Mesendoderm (in vitro differentiated cells): ENCODE data around the gene IKBKE.

ENCODE experiments used
- DNase-seq: peaks from one replicate; pipeline ENCODE4 v3.0.0; 2013
- H2AK5ac ChIP-seq: 2 replicates; pipeline ENCODE4 v1.6.1; 2013; ENCODE audit warnings: low read length, inconsistent platforms
- H2BK120ac ChIP-seq: 2 replicates; pipeline ENCODE4 v1.6.1; 2013; ENCODE audit warnings: low read depth, mild to moderate bottlenecking, low read length, moderate library complexity, mixed read lengths
- H2BK15ac ChIP-seq: replicated peaks from 2 replicates; pipeline ENCODE4 v1.6.1; 2013; ENCODE audit warnings: low read depth, mild to moderate bottlenecking, moderate library complexity
- H2BK5ac ChIP-seq: 2 replicates; pipeline ENCODE4 v1.6.1; 2013; ENCODE audit warnings: low read length, inconsistent platforms
- H3K18ac ChIP-seq: 2 replicates; pipeline ENCODE4 v1.6.1; 2013; ENCODE audit warnings: mild to moderate bottlenecking, low read length, mixed read lengths
- H3K23ac ChIP-seq: one replicate; pipeline ENCODE4 v1.6.1; 2013; ENCODE audit warnings: low read length
- H3K27ac ChIP-seq: 2 replicates; pipeline ENCODE4 v1.5.1; 2013; ENCODE audit warnings: low read depth, mild to moderate bottlenecking, inconsistent platforms, low read length, moderate library complexity
- H3K27me3 ChIP-seq: 2 replicates; pipeline ENCODE4 v1.6.1; 2013; ENCODE audit warnings: low read length, control low read depth, mild to moderate bottlenecking, inconsistent platforms; ENCODE audit not compliant: insufficient read depth, poor library complexity
- H3K36me3 ChIP-seq: 2 replicates; pipeline ENCODE4 v1.6.1; 2013; ENCODE audit warnings: low read length, inconsistent platforms; ENCODE audit not compliant: control insufficient read depth, insufficient read depth
- H3K4ac ChIP-seq: one replicate; pipeline ENCODE4 v1.6.1; 2013; ENCODE audit warnings: low read depth, mild to moderate bottlenecking, low read length, moderate library complexity
- H3K4me1 ChIP-seq: 2 replicates; pipeline ENCODE4 v1.6.1; 2013; ENCODE audit warnings: low read depth, low read length, inconsistent platforms; ENCODE audit not compliant: control insufficient read depth
- H3K4me2 ChIP-seq: 2 replicates; pipeline ENCODE4 v1.6.1; 2013; ENCODE audit warnings: low read length
- H3K4me3 ChIP-seq: 2 replicates; pipeline ENCODE4 v1.5.1; 2013; ENCODE audit warnings: mild to moderate bottlenecking, low read length
- H3K56ac ChIP-seq: one replicate; pipeline ENCODE4 v1.6.1; 2013; ENCODE audit warnings: low read length
- H3K79me1 ChIP-seq: 2 replicates; pipeline ENCODE4 v1.6.1; 2013; ENCODE audit warnings: low read length, inconsistent platforms
- H3K79me2 ChIP-seq: 2 replicates; pipeline ENCODE4 v1.6.1; 2013; ENCODE audit warnings: mild to moderate bottlenecking, low read length; ENCODE audit not compliant: control insufficient read depth, insufficient read depth
- H3K9ac ChIP-seq: 2 replicates; pipeline ENCODE4 v1.6.1; 2013; ENCODE audit warnings: low read length, inconsistent platforms
- H4K5ac ChIP-seq: one replicate; pipeline ENCODE4 v1.6.1; 2013; ENCODE audit warnings: low read length
- H4K8ac ChIP-seq: one replicate; pipeline ENCODE4 v1.6.1; 2013; ENCODE audit warnings: low read depth, mild to moderate bottlenecking, control low read depth, low read length, moderate library complexity
- WGBS: extraction: QIAGEN DNeasy Blood & Tissue Kit; methylation state at CpG from one replicate; pipeline ENCODE4 v1.1.7; 2013; ENCODE audit warnings: low lambda C conversion rate, missing lambda C conversion rate; ENCODE audit not compliant: insufficient coverage; ENCODE audit errors: extremely low coverage; 5-methylcytosine and 5-hydroxymethylcytosine counted together

IKBKE gene

DNA sequence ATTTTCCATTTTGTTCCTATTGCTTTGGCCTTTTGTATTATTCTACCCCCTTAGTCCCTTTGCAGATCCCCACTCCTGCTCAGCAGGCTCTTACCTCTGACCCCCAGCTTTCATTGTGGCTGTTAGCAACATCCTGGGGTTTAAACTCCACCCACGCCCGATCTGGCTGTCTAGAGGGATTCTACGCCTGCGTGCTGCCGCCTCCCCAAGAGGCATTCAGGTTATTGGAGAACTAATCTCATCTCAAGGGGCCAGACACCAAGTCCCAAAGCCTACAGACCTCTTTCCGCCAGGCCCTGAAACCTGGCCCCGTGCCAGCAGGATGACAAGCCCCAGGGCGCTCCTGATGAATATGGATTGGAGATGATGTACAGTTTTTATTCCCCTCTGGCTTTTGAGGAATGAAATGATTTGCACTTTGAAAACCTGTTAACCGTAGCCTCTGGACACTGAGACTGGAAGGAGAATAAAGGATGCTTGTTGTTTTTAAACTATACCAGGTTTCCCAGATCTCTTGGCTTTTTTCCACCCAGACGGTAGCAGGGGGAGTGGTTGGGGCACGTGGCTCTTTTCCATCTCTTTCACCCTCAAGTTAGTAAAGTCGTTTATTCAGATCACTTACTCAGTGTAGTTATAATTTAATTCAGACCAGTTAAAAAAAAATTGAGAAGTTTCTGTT is 14.5 kb upstream of the IKBKE start:
- Histone ChIP-seq H2BK15ac (no peak overlapping the region), H3K27me3 (no peaks in the 10 kb centered on the region), H3K9ac (no peak overlapping the region), H3K4me1 (no peaks in the 10 kb centered on the region), H3K4ac (no peak overlapping the region), H3K23ac (no peak overlapping the region), H2BK120ac (no peak overlapping the region), H2AK5ac (no peak overlapping the region), H3K18ac (no peak overlapping the region), H4K5ac (no peak overlapping the region), H3K4me2 (no peak overlapping the region), H3K79me2 (no peaks in the 10 kb centered on the region), H3K27ac (no peak overlapping the region), H4K8ac (no peak overlapping the region), H3K36me3 (no peaks in the 10 kb centered on the region), H3K56ac (no peak overlapping the region), H2BK5ac (no peak overlapping the region), H3K79me1 (no peaks in the 10 kb centered on the region), H3K4me3 (no peak overlapping the region)
- WGBS, result no CpG with 5 or more reads among the region's 12 CpGs
- DNase-seq, result no peak

DNA sequence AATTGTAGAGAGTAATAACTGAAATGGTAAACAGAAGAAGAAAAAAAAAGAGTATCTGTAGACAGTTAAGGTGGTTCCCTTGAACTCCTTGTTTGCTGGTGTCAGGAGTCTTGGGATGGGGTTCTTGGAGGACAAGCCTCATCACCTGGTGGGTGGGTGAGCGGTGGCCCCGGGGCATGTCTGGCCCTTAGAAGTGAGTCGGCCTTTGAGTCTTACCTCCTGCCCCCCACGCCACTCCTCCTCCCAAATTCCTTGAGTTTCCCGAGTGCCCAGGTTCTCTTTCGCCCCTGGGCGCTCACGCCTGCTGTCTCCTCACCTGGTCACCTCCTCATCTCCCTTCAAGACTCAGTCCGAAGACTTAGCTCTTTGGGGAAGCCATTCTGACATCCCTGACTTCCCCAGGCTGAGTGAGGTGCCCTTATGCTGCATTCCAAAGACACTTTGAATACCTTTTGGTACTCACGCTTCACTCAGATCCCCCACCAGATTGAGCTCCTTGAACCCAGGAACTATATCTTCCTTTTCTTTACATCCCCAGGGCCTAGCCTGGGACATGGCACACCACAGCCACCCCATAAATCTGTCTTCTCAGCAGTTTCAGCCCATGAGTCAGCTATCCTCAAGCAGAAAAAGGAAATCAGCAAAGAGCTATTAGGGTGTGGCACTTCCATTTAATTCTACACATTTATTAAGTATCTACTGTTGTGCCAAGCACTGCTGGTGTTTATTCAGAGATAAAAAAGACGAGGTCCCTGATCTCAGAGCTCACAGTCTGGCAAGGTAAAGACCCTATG is 13.5 kb upstream of the IKBKE start:
- no peaks in the 10 kb centered on the region for H3K4me1 ChIP-seq
- no peak overlapping the region for H3K4me3 ChIP-seq
- no peak overlapping the region for H2BK120ac ChIP-seq
- H3K56ac ChIP-seq, result no peak overlapping the region
- H3K23ac ChIP-seq, result no peak overlapping the region
- no CpG with 5 or more reads among the region's 11 CpGs for WGBS
- no peak overlapping the region for H3K9ac ChIP-seq
- no peak overlapping the region for H2BK15ac ChIP-seq
- H2BK5ac ChIP-seq, result no peak overlapping the region
- H3K36me3 ChIP-seq, result no peaks in the 10 kb centered on the region
- H4K5ac ChIP-seq, result no peak overlapping the region
- no peaks in the 10 kb centered on the region for H3K27me3 ChIP-seq
- peak; percentile 42 for DNase-seq
- H3K27ac ChIP-seq, result no peak overlapping the region
- H3K4me2 ChIP-seq, result no peak overlapping the region
- no peak overlapping the region for H4K8ac ChIP-seq
- H3K79me2 ChIP-seq, result no peaks in the 10 kb centered on the region
- H3K4ac ChIP-seq, result no peak overlapping the region
- no peak overlapping the region for H2AK5ac ChIP-seq
- no peak overlapping the region for H3K18ac ChIP-seq
- H3K79me1 ChIP-seq, result no peaks in the 10 kb centered on the region

DNA sequence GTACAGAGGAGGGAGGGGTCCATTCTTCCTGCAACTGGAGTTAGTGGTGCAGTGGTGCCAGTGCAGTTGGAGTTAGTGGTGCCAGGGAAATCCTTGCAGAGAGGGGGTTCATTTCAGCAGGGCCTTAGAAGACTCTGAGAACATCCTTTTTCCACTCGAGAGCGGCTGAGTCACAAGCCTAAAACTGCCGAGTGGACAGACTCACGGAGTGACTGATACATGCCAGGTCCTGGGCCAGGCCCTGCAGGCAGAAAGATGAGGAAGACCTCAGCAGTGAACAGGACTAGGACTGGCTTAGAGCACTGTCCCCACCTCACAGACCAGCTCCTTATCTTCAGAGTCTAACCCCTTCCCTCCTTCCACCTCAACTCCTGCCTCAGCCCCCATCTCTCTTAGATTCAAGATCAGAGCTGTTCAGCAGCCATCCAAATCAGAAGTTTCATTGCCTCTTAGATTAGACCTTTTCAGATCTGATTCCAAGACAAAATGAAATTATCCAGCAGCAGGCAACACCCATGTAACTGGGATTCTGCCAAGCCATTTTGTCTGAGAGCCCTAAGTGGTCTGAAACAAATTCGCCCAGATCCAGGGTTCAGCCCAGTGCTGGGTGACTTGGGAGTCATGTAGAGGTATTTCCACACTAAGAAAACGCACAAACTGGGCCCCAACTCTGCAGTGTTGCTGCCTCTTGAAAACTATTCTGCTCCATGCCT is 12.7 kb upstream of the IKBKE start:
- H3K36me3 ChIP-seq, result no peaks in the 10 kb centered on the region
- H3K27ac ChIP-seq, result no peak overlapping the region
- H2BK120ac ChIP-seq, result no peak overlapping the region
- no peak for DNase-seq
- H3K79me2 ChIP-seq, result no peaks in the 10 kb centered on the region
- H3K4me1 ChIP-seq, result no peaks in the 10 kb centered on the region
- no peaks in the 10 kb centered on the region for H3K79me1 ChIP-seq
- H3K18ac ChIP-seq, result no peak overlapping the region
- no peak overlapping the region for H3K9ac ChIP-seq
- H3K27me3 ChIP-seq, result no peaks in the 10 kb centered on the region
- H3K4me3 ChIP-seq, result no peak overlapping the region
- H2AK5ac ChIP-seq, result no peak overlapping the region
- no peak overlapping the region for H3K56ac ChIP-seq
- no peak overlapping the region for H4K5ac ChIP-seq
- H2BK15ac ChIP-seq, result no peak overlapping the region
- no peak overlapping the region for H3K23ac ChIP-seq
- no peak overlapping the region for H4K8ac ChIP-seq
- no peak overlapping the region for H2BK5ac ChIP-seq
- no peak overlapping the region for H3K4me2 ChIP-seq
- no CpG with 5 or more reads among the region's 6 CpGs for WGBS
- no peak overlapping the region for H3K4ac ChIP-seq

DNA sequence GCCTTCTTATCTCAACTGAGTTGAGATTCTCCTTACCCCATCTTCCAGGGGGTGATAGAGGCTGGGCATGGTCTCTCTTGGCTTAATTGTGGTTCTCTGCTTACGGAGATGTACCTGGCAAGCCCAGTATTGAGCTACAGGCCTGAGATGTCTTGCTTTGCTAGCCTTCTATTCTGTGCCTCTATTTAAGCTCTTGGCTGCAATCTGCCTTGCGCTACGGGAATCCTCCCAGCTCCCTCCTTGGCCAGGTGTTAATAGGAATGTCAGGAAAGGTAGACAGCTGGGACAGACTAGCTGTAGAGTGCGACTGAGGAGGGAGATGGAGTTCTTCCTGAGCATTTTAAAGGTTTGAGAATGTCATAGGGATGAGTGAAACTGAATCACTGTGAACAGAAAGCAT is 10.6 kb upstream of the IKBKE start:
- no CpG with 5 or more reads among the region's 4 CpGs for WGBS
- no peak overlapping the region for H4K8ac ChIP-seq
- no peaks in the 10 kb centered on the region for H3K36me3 ChIP-seq

DNA sequence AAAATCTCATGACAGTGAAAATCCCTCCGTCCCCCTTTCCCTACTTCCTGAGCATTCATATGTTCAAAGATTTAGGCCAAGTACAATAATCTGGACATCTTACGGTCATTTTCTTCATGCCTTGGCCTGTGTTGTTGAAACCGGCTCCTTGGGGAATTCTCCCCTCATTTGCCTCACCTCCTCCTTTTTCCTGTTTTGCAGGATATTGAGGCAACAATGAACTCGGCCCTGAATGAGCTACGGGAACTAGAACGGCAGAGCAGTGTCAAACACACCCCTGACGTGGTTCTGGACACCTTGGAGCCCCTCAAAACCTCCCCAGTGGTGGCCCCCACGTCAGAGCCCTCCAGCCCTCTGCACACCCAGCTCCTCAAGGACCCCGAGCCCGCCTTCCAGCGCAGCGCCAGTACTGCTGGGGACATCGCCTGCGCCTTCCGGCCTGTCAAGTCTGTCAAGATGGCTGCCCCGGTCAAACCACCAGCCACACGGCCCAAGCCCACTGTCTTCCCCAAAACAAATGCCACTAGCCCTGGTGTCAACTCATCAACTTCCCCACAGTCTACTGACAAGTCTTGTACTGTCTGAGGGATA is 9.3 kb upstream of the IKBKE start:
- no peak overlapping the region for H3K56ac ChIP-seq
- no peaks in the 10 kb centered on the region for H3K79me1 ChIP-seq
- no peaks in the 10 kb centered on the region for H3K79me2 ChIP-seq
- H4K8ac ChIP-seq, result no peak overlapping the region
- H3K4me2 ChIP-seq, result no peak overlapping the region
- no peak overlapping the region for H4K5ac ChIP-seq
- H2BK5ac ChIP-seq, result no peak overlapping the region
- no peak for DNase-seq
- no peak overlapping the region for H2AK5ac ChIP-seq
- no peaks in the 10 kb centered on the region for H3K27me3 ChIP-seq
- H3K9ac ChIP-seq, result no peak overlapping the region
- H3K4me3 ChIP-seq, result no peak overlapping the region
- no peak overlapping the region for H3K23ac ChIP-seq
- no peak overlapping the region for H2BK15ac ChIP-seq
- H3K36me3 ChIP-seq, result no peaks in the 10 kb centered on the region
- no CpG with 5 or more reads among the region's 17 CpGs for WGBS
- no peak overlapping the region for H3K18ac ChIP-seq
- no peak overlapping the region for H2BK120ac ChIP-seq
- H3K4me1 ChIP-seq, result no peaks in the 10 kb centered on the region
- no peak overlapping the region for H3K27ac ChIP-seq
- H3K4ac ChIP-seq, result no peak overlapping the region

More for the DNA sequence above, 10.6 kb upstream of the IKBKE start:
- H3K4me2 ChIP-seq, result no peak overlapping the region
- H2AK5ac ChIP-seq, result no peak overlapping the region
- no peaks in the 10 kb centered on the region for H3K27me3 ChIP-seq
- no peak overlapping the region for H3K27ac ChIP-seq
- no peak overlapping the region for H2BK5ac ChIP-seq
- no peak overlapping the region for H2BK120ac ChIP-seq
- H3K4ac ChIP-seq, result no peak overlapping the region
- no peak overlapping the region for H2BK15ac ChIP-seq
- DNase-seq, result no peak
- no peaks in the 10 kb centered on the region for H3K79me1 ChIP-seq
- no peak overlapping the region for H3K18ac ChIP-seq
- no peak overlapping the region for H3K4me3 ChIP-seq
- H4K5ac ChIP-seq, result no peak overlapping the region
- no peak overlapping the region for H3K9ac ChIP-seq
- no peak overlapping the region for H3K56ac ChIP-seq
- no peaks in the 10 kb centered on the region for H3K79me2 ChIP-seq
- no peak overlapping the region for H3K23ac ChIP-seq
- H3K4me1 ChIP-seq, result no peaks in the 10 kb centered on the region
